HepG2 (cell line): ENCODE measurements around the gene HOPX.

Experiments used
- AHR ChIP-seq: IDR thresholded peaks from 2 replicates; pipeline ENCODE4 v1.6.1; 2018; ENCODE audit warnings: missing genetic modification reagents, missing compliant biosample characterization
- CEBPB ChIP-seq: IDR thresholded peaks from 2 replicates; pipeline ENCODE4 v1.6.1; 2011; ENCODE audit warnings: low read depth, low read length, improper control_type of control experiment, borderline replicate concordance
- YY1 ChIP-seq: IDR thresholded peaks from 2 replicates; pipeline ENCODE4 v1.6.1; 2011; ENCODE audit warnings: low read length, low read depth, moderate library complexity, mild to moderate bottlenecking; ENCODE audit not compliant: insufficient read depth, insufficient replicate concordance
- ZNF263 ChIP-seq: sonication (generic); formaldehyde crosslinking; IDR thresholded peaks from 2 replicates; pipeline ENCODE4 v1.4.0; 2020; ENCODE audit warnings: missing genetic modification reagents
- TF ChIP-seq, protein P1 (sequence below), 2 experiments: IDR thresholded peaks; 2 replicates each; pipeline ENCODE4 v1.6.1; 2011 to 2012; ENCODE audit warnings: low read length in 2 of 2, borderline replicate concordance in 1 of 2, low read depth in 1 of 2, mild to moderate bottlenecking in 1 of 2, moderate library complexity in 1 of 2
- TF ChIP-seq, protein P2 (sequence below): sonication (generic); formaldehyde crosslinking; IDR thresholded peaks from 2 replicates; pipeline ENCODE4 v1.9.0; 2022; ENCODE audit warnings: low read depth, missing genetic modification reagents

- no peak for TF ChIP-seq CEBPB
- no peak for TF ChIP-seq YY1
- no peak for TF ChIP-seq AHR
- TF ChIP-seq, protein P1, sequence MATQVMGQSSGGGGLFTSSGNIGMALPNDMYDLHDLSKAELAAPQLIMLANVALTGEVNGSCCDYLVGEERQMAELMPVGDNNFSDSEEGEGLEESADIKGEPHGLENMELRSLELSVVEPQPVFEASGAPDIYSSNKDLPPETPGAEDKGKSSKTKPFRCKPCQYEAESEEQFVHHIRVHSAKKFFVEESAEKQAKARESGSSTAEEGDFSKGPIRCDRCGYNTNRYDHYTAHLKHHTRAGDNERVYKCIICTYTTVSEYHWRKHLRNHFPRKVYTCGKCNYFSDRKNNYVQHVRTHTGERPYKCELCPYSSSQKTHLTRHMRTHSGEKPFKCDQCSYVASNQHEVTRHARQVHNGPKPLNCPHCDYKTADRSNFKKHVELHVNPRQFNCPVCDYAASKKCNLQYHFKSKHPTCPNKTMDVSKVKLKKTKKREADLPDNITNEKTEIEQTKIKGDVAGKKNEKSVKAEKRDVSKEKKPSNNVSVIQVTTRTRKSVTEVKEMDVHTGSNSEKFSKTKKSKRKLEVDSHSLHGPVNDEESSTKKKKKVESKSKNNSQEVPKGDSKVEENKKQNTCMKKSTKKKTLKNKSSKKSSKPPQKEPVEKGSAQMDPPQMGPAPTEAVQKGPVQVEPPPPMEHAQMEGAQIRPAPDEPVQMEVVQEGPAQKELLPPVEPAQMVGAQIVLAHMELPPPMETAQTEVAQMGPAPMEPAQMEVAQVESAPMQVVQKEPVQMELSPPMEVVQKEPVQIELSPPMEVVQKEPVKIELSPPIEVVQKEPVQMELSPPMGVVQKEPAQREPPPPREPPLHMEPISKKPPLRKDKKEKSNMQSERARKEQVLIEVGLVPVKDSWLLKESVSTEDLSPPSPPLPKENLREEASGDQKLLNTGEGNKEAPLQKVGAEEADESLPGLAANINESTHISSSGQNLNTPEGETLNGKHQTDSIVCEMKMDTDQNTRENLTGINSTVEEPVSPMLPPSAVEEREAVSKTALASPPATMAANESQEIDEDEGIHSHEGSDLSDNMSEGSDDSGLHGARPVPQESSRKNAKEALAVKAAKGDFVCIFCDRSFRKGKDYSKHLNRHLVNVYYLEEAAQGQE (IDR thresholded peaks at IDR 0.05; ENCODE audit: borderline replicate concordance in 1 of 2, low read depth in 1 of 2, low read length in 2 of 2): no peak
- TF ChIP-seq ZNF263 (CRISPR knock-in tag): no peak
- TF ChIP-seq, protein P2, sequence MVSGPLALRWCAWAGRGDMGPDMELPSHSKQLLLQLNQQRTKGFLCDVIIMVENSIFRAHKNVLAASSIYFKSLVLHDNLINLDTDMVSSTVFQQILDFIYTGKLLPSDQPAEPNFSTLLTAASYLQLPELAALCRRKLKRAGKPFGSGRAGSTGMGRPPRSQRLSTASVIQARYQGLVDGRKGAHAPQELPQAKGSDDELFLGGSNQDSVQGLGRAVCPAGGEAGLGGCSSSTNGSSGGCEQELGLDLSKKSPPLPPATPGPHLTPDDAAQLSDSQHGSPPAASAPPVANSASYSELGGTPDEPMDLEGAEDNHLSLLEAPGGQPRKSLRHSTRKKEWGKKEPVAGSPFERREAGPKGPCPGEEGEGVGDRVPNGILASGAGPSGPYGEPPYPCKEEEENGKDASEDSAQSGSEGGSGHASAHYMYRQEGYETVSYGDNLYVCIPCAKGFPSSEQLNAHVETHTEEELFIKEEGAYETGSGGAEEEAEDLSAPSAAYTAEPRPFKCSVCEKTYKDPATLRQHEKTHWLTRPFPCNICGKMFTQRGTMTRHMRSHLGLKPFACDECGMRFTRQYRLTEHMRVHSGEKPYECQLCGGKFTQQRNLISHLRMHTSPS: no peak
These were observed 17.2 kb upstream of the HOPX start for GRCh38 chr4:56698329-56698728.
